Measurements from ENCODE around the gene MAP2K1. TPM values are rescaled to one million over a fixed set of nuclear protein-coding genes. Genes with fewer than 3 reads are reported as not detected.

The MAP2K1 gene
- total RNA-seq, 1 donor from 2014 or later = 82.5 TPM

- peaks cover 8% of the 10 kb centered on the region for H3K9me3 Mint-ChIP-seq
Observed at GRCh38 chr15:66413579-66413978, 26.9 kb downstream of the MAP2K1 start.

GRCh38 chr15:66415360-66415759, 28.6 kb downstream of the MAP2K1 start:
- H3K9me3 Mint-ChIP-seq = peaks cover 8% of the 10 kb centered on the region
- H3K27me3 Mint-ChIP-seq (ENCODE audit: insufficient read depth) = no peaks in the 10 kb centered on the region
- no peak for DNase-seq (ENCODE audit: low spot score)
- H3K36me3 Mint-ChIP-seq (ENCODE audit: low read depth) = peaks cover 31% of the 10 kb centered on the region
- H3K4me1 Mint-ChIP-seq (ENCODE audit: low read depth) = peaks cover 69% of the 10 kb centered on the region
- H3K27ac Mint-ChIP-seq = no peak overlapping the region
- intact Hi-C loops (cut with micrococcal nuclease) = no loop called here
- no peak overlapping the region for H3K4me3 Mint-ChIP-seq

More at GRCh38 chr15:66413579-66413978, 26.9 kb downstream of the MAP2K1 start:
- intact Hi-C loops (cut with micrococcal nuclease) = no loop called here
- no peaks in the 10 kb centered on the region for H3K27me3 Mint-ChIP-seq (ENCODE audit: insufficient read depth)
- H3K27ac Mint-ChIP-seq = no peak overlapping the region
- no peak for DNase-seq (ENCODE audit: low spot score)
- no peak overlapping the region for H3K4me3 Mint-ChIP-seq
- peaks cover 37% of the 10 kb centered on the region for H3K36me3 Mint-ChIP-seq (ENCODE audit: low read depth)
- H3K4me1 Mint-ChIP-seq (ENCODE audit: low read depth) = peaks cover 81% of the 10 kb centered on the region

GRCh38 chr15:66417736-66418135, 31.0 kb downstream of the MAP2K1 start:
- Mint-ChIP-seq H3K9me3 (peaks cover 8% of the 10 kb centered on the region), H3K36me3 (ENCODE audit: low read depth) (peaks cover 34% of the 10 kb centered on the region), H3K4me3 (no peak overlapping the region), H3K4me1 (ENCODE audit: low read depth) (peaks cover 63% of the 10 kb centered on the region), H3K27me3 (ENCODE audit: insufficient read depth) (no peaks in the 10 kb centered on the region), H3K27ac (no peak overlapping the region)
- intact Hi-C loops (cut with micrococcal nuclease) = no loop called here
- DNase-seq (ENCODE audit: low spot score) = no peak

- DNase-seq (ENCODE audit: low spot score) = no peak
- Mint-ChIP-seq H3K9me3 (peaks cover 3% of the 10 kb centered on the region), H3K4me3 (no peak overlapping the region), H3K27ac (no peak overlapping the region), H3K36me3 (ENCODE audit: low read depth) (peaks cover 27% of the 10 kb centered on the region), H3K4me1 (ENCODE audit: low read depth) (peaks cover 59% of the 10 kb centered on the region), H3K27me3 (ENCODE audit: insufficient read depth) (no peaks in the 10 kb centered on the region)
- intact Hi-C loops (cut with micrococcal nuclease) = no loop called here
Observed at GRCh38 chr15:66419471-66419870, 32.8 kb downstream of the MAP2K1 start.

GRCh38 chr15:66422347-66422746, 35.6 kb downstream of the MAP2K1 start:
- peaks cover 20% of the 10 kb centered on the region for H3K36me3 Mint-ChIP-seq (ENCODE audit: low read depth)
- H3K4me1 Mint-ChIP-seq (ENCODE audit: low read depth) = peaks cover 59% of the 10 kb centered on the region
- H3K4me3 Mint-ChIP-seq = no peak overlapping the region
- H3K27ac Mint-ChIP-seq = peak overlapping the region; percentile 22
- DNase-seq (ENCODE audit: low spot score) = no peak
- H3K27me3 Mint-ChIP-seq (ENCODE audit: insufficient read depth) = no peaks in the 10 kb centered on the region
- peaks cover 3% of the 10 kb centered on the region for H3K9me3 Mint-ChIP-seq
- intact Hi-C loops (cut with micrococcal nuclease) = loop anchor here (1.0 kb wide), 1 partner anchor 28 kb away; no protein-coding TSS in a partner anchor

GRCh38 chr15:66423149-66423548, 36.4 kb downstream of the MAP2K1 start:
- peaks cover 3% of the 10 kb centered on the region for H3K9me3 Mint-ChIP-seq
- DNase-seq (ENCODE audit: low spot score) = no peak
- intact Hi-C loops (cut with micrococcal nuclease) = no loop called here
- peaks cover 20% of the 10 kb centered on the region for H3K36me3 Mint-ChIP-seq (ENCODE audit: low read depth)
- no peak overlapping the region for H3K4me3 Mint-ChIP-seq
- no peak overlapping the region for H3K27ac Mint-ChIP-seq
- H3K4me1 Mint-ChIP-seq (ENCODE audit: low read depth) = peaks cover 52% of the 10 kb centered on the region
- H3K27me3 Mint-ChIP-seq (ENCODE audit: insufficient read depth) = no peaks in the 10 kb centered on the region

GRCh38 chr15:66424963-66425612, 38.4 kb downstream of the MAP2K1 start:
- no peaks in the 10 kb centered on the region for H3K27me3 Mint-ChIP-seq (ENCODE audit: insufficient read depth)
- H3K4me3 Mint-ChIP-seq = peak overlapping the region; percentile 35
- DNase-seq (ENCODE audit: low spot score) = no peak
- intact Hi-C loops (cut with micrococcal nuclease) = no loop called here
- H3K36me3 Mint-ChIP-seq (ENCODE audit: low read depth) = peaks cover 22% of the 10 kb centered on the region
- peak overlapping the region; percentile 78 for H3K27ac Mint-ChIP-seq
- peaks cover 3% of the 10 kb centered on the region for H3K9me3 Mint-ChIP-seq
- H3K4me1 Mint-ChIP-seq (ENCODE audit: low read depth) = peaks cover 58% of the 10 kb centered on the region

GRCh38 chr15:66425837-66426236, 39.1 kb downstream of the MAP2K1 start:
- Mint-ChIP-seq H3K27me3 (ENCODE audit: insufficient read depth) (no peaks in the 10 kb centered on the region), H3K4me3 (no peak overlapping the region), H3K27ac (peak overlapping the region; percentile 78), H3K36me3 (ENCODE audit: low read depth) (peaks cover 22% of the 10 kb centered on the region), H3K9me3 (peaks cover 3% of the 10 kb centered on the region), H3K4me1 (ENCODE audit: low read depth) (peaks cover 62% of the 10 kb centered on the region)
- no peak for DNase-seq (ENCODE audit: low spot score)
- intact Hi-C loops (cut with micrococcal nuclease) = no loop called here

GRCh38 chr15:66429117-66429516, 42.4 kb downstream of the MAP2K1 start:
- peaks cover 66% of the 10 kb centered on the region for H3K4me1 Mint-ChIP-seq (ENCODE audit: low read depth)
- H3K27ac Mint-ChIP-seq = no peak overlapping the region
- no peak for DNase-seq (ENCODE audit: low spot score)
- intact Hi-C loops (cut with micrococcal nuclease) = no loop called here
- H3K36me3 Mint-ChIP-seq (ENCODE audit: low read depth) = peaks cover 14% of the 10 kb centered on the region
- no peaks in the 10 kb centered on the region for H3K27me3 Mint-ChIP-seq (ENCODE audit: insufficient read depth)
- no peak overlapping the region for H3K4me3 Mint-ChIP-seq
- peaks cover 3% of the 10 kb centered on the region for H3K9me3 Mint-ChIP-seq

GRCh38 chr15:66429546-66429945, 42.8 kb downstream of the MAP2K1 start:
- Mint-ChIP-seq H3K27me3 (ENCODE audit: insufficient read depth) (no peaks in the 10 kb centered on the region), H3K27ac (no peak overlapping the region), H3K4me1 (ENCODE audit: low read depth) (peaks cover 61% of the 10 kb centered on the region), H3K9me3 (peaks cover 3% of the 10 kb centered on the region), H3K4me3 (no peak overlapping the region), H3K36me3 (ENCODE audit: low read depth) (peaks cover 11% of the 10 kb centered on the region)
- intact Hi-C loops (cut with micrococcal nuclease) = no loop called here
- no peak for DNase-seq (ENCODE audit: low spot score)

- peaks cover 8% of the 10 kb centered on the region for H3K36me3 Mint-ChIP-seq (ENCODE audit: low read depth)
- no peak for DNase-seq (ENCODE audit: low spot score)
- no peaks in the 10 kb centered on the region for H3K27me3 Mint-ChIP-seq (ENCODE audit: insufficient read depth)
- no peak overlapping the region for H3K27ac Mint-ChIP-seq
- intact Hi-C loops (cut with micrococcal nuclease) = loop anchor here (5.0 kb wide), 1 partner anchor 42 kb away; no protein-coding TSS in a partner anchor
- H3K4me3 Mint-ChIP-seq = no peak overlapping the region
- H3K9me3 Mint-ChIP-seq = no peaks in the 10 kb centered on the region
- peaks cover 51% of the 10 kb centered on the region for H3K4me1 Mint-ChIP-seq (ENCODE audit: low read depth)
Observed at GRCh38 chr15:66430627-66431255, 44.0 kb downstream of the MAP2K1 start.

GRCh38 chr15:66433726-66434125, 47.0 kb downstream of the MAP2K1 start:
- H3K27me3 Mint-ChIP-seq (ENCODE audit: insufficient read depth) = no peaks in the 10 kb centered on the region
- peak overlapping the region; percentile 71 for H3K27ac Mint-ChIP-seq
- intact Hi-C loops (cut with micrococcal nuclease) = loop anchor here (5.0 kb wide), 1 partner anchor 39 kb away; no protein-coding TSS in a partner anchor

GRCh38 chr15:66440501-66440900, 53.8 kb downstream of the MAP2K1 start:
- Mint-ChIP-seq H3K9me3 (no peaks in the 10 kb centered on the region), H3K36me3 (ENCODE audit: low read depth) (peaks cover 50% of the 10 kb centered on the region), H3K4me1 (ENCODE audit: low read depth) (no peaks in the 10 kb centered on the region), H3K27me3 (ENCODE audit: insufficient read depth) (no peaks in the 10 kb centered on the region), H3K27ac (no peak overlapping the region), H3K4me3 (no peak overlapping the region)
- intact Hi-C loops (cut with micrococcal nuclease) = no loop called here
- DNase-seq (ENCODE audit: low spot score) = no peak

More at GRCh38 chr15:66433726-66434125, 47.0 kb downstream of the MAP2K1 start:
- H3K9me3 Mint-ChIP-seq = no peaks in the 10 kb centered on the region
- peaks cover 38% of the 10 kb centered on the region for H3K4me1 Mint-ChIP-seq (ENCODE audit: low read depth)
- peaks cover 27% of the 10 kb centered on the region for H3K36me3 Mint-ChIP-seq (ENCODE audit: low read depth)
- no peak overlapping the region for H3K4me3 Mint-ChIP-seq
- no peak for DNase-seq (ENCODE audit: low spot score)
